Endothelial cell (in vitro differentiated cells): ENCODE results near the gene CACFD1. TPM values are rescaled to one million over a fixed set of nuclear protein-coding genes. Genes with fewer than 3 reads are reported as not detected.

Experiments used
- DNase-seq: peaks from one replicate; pipeline ENCODE4 v3.0.0; 2021; ENCODE audit warnings: low spot score
- H3K27ac Mint-ChIP-seq: one replicate; pipeline ENCODE4 v1.8.0; 2021; ENCODE audit warnings: mixed read lengths, inconsistent platforms; ENCODE audit not compliant: unreplicated experiment
- H3K27me3 Mint-ChIP-seq: one replicate; pipeline ENCODE4 v1.8.0; 2021; ENCODE audit warnings: mild to moderate bottlenecking, moderate library complexity, mixed read lengths, inconsistent platforms; ENCODE audit not compliant: unreplicated experiment
- H3K36me3 Mint-ChIP-seq: one replicate; pipeline ENCODE4 v1.8.0; 2021; ENCODE audit warnings: mild to moderate bottlenecking, low read depth, mixed read lengths, inconsistent platforms; ENCODE audit not compliant: unreplicated experiment
- H3K4me1 Mint-ChIP-seq: one replicate; pipeline ENCODE4 v1.8.0; 2021; ENCODE audit warnings: mild to moderate bottlenecking, mixed read lengths, inconsistent platforms; ENCODE audit not compliant: unreplicated experiment
- H3K4me3 Mint-ChIP-seq: one replicate; pipeline ENCODE4 v1.8.0; 2021; ENCODE audit warnings: mild to moderate bottlenecking, mixed read lengths, inconsistent platforms; ENCODE audit not compliant: unreplicated experiment
- H3K9me3 Mint-ChIP-seq: one replicate; pipeline ENCODE4 v1.8.0; 2021; ENCODE audit warnings: mixed read lengths, inconsistent platforms; ENCODE audit not compliant: unreplicated experiment
- total RNA-seq: library from RNA; stranded (reverse); fragmentation: NEBNext Ultra II Directional; extraction: Animal tissue kit (Norgen Biotek cat#: 25700); gene quantifications from one replicate; pipeline ENCODE4 v1.2.1, GENCODE V29; 2021; ENCODE audit not compliant: unreplicated experiment
- TF ChIP-seq, protein P1 (sequence below): fragments of 200-600 bp; sonication (generic); IDR thresholded peaks from one replicate; pipeline ENCODE4 v1.5.0; 2021; ENCODE audit warnings: antibody characterized with exemption; ENCODE audit not compliant: unreplicated experiment

Gene CACFD1
- total RNA-seq, 1 donor from 2014 or later: 34.3 TPM

DNA sequence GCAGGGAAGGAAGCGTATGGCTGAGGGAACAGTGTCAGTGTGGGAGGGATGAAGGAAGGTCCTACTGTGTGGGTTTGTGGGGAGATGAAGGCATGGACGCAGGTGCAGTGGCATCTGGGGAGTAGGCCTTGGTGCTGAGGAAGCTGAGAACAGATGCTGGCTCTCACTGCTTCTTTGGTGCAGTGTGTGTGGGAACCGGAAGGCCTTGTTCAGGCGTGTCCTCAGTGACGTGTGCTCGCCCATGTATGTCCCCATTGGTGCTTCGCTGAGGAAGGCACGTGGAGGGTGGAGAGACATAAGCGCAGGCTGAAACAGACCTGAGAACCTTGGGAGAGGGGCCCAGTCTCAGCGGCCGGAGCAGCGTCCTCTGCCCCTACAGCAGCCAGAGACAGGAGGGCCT lies 18.9 kb upstream of the CACFD1 start:
- no peaks in the 10 kb centered on the region for H3K9me3 Mint-ChIP-seq
- no peaks in the 10 kb centered on the region for H3K4me1 Mint-ChIP-seq
- no peak for DNase-seq
- peaks cover 15% of the 10 kb centered on the region for H3K27me3 Mint-ChIP-seq
- no peaks in the 10 kb centered on the region for H3K36me3 Mint-ChIP-seq
- no peak overlapping the region for H3K27ac Mint-ChIP-seq
- TF ChIP-seq, protein P1, sequence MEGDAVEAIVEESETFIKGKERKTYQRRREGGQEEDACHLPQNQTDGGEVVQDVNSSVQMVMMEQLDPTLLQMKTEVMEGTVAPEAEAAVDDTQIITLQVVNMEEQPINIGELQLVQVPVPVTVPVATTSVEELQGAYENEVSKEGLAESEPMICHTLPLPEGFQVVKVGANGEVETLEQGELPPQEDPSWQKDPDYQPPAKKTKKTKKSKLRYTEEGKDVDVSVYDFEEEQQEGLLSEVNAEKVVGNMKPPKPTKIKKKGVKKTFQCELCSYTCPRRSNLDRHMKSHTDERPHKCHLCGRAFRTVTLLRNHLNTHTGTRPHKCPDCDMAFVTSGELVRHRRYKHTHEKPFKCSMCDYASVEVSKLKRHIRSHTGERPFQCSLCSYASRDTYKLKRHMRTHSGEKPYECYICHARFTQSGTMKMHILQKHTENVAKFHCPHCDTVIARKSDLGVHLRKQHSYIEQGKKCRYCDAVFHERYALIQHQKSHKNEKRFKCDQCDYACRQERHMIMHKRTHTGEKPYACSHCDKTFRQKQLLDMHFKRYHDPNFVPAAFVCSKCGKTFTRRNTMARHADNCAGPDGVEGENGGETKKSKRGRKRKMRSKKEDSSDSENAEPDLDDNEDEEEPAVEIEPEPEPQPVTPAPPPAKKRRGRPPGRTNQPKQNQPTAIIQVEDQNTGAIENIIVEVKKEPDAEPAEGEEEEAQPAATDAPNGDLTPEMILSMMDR: no peak
- no peak overlapping the region for H3K4me3 Mint-ChIP-seq

DNA sequence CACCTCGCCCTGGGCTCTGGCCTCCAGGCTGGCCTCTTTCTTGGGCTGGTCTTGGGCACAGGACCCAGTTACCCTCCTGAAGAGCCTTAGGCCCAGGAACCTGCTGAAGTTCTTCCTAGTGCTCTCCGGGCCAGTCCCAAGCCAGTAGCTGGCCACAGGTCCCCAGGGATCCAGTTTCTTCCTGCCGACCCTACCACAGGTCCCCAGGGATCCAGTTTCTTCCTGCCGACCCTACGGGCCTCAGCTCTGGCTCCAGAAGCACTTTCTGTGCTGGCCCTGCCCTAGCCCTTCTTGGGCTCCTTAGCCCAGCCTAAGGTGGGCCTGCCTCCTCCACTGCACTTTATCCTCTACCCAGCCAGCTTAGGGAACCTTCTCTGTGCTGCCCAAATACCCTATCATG lies 18.2 kb upstream of the CACFD1 start:
- H3K27ac Mint-ChIP-seq: no peak overlapping the region
- no peaks in the 10 kb centered on the region for H3K4me1 Mint-ChIP-seq
- TF ChIP-seq, protein P1: no peak
- peak overlapping the region; percentile 59 for H3K4me3 Mint-ChIP-seq
- no peaks in the 10 kb centered on the region for H3K9me3 Mint-ChIP-seq
- H3K36me3 Mint-ChIP-seq: no peaks in the 10 kb centered on the region
- DNase-seq: no peak
- peaks cover 15% of the 10 kb centered on the region for H3K27me3 Mint-ChIP-seq

DNA sequence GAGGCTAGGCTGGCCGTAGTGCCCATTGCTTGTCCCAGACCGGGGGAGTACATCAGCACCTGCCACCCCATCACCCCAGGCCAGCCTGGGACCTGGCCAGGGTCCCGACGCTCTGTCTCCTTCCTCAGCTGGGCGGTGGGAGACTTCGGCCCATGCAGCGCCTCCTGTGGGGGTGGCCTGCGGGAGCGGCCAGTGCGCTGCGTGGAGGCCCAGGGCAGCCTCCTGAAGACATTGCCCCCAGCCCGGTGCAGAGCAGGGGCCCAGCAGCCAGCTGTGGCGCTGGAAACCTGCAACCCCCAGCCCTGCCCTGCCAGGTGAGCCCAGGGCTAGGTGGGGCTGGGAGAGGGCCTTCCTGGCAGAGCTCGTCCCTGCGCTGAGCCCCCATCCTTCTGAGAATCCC lies 16.5 kb upstream of the CACFD1 start:
- DNase-seq: no peak
- Mint-ChIP-seq H3K27me3 (peaks cover 13% of the 10 kb centered on the region), H3K27ac (no peak overlapping the region), H3K4me1 (no peaks in the 10 kb centered on the region), H3K4me3 (no peak overlapping the region), H3K9me3 (no peaks in the 10 kb centered on the region), H3K36me3 (no peaks in the 10 kb centered on the region)
- TF ChIP-seq, protein P1: no peak

DNA sequence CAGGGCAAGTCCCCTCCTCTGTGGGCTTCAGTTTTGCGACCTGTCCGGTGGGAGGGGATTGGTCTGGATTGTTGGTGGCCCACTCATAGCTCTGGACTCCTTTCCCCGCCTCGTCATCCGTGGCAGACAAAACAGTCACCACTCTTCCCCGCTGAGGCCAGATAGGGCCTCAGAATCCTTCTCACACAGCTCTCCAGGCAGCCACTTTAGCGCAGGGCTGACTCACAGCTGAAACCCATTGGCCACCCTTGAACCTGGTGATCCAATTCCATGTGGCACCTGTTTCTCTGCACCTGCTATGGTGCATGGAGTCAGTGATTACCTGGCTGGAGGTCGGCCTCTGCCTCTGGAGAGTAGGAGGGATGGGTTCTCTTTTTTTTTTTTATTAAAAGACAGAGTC lies 15.8 kb upstream of the CACFD1 start:
- Mint-ChIP-seq H3K27me3 (peaks cover 13% of the 10 kb centered on the region), H3K36me3 (no peaks in the 10 kb centered on the region), H3K27ac (no peak overlapping the region), H3K4me3 (no peak overlapping the region), H3K9me3 (no peaks in the 10 kb centered on the region), H3K4me1 (no peaks in the 10 kb centered on the region)
- no peak for DNase-seq
- TF ChIP-seq, protein P1: no peak

DNA sequence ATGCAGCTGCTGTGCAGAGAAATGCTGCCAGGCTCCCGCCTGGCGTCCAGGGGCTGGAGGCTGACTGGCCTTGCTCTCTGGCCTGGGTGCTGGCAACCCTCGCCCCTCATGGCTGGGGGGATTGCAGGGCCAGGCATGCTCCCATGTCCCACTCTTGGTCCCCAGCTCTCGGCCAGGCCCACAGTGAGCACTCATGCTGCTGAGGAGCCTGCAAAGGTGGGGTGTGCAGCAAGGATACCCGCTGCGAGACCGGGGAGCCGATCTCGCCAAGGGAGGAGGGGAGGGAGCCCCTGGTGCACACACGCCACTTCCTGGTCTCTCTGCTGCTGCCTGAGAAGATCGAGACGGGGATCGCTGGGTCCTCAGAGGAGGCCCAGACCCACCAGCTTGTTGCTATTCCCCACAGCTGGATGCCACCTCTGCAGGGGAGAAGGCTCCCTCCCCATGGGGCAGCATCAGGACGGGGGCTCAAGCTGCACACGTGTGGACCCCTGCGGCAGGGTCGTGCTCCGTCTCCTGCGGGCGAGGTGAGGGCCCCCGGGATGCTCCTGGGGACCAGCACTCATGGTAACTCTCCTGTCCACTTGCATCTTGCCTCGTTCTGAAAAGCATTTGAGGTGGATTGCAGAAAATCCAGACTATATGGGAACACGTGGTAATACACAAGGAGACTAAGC lies 14.3 kb upstream of the CACFD1 start:
- no peak overlapping the region for H3K4me3 Mint-ChIP-seq
- H3K27me3 Mint-ChIP-seq: peaks cover 13% of the 10 kb centered on the region
- TF ChIP-seq, protein P1: no peak
- no peaks in the 10 kb centered on the region for H3K4me1 Mint-ChIP-seq
- no peak for DNase-seq
- no peaks in the 10 kb centered on the region for H3K9me3 Mint-ChIP-seq
- no peak overlapping the region for H3K27ac Mint-ChIP-seq
- no peaks in the 10 kb centered on the region for H3K36me3 Mint-ChIP-seq
